IPS DF 6.9 (cell line): Measurements from ENCODE around the gene MYO16.

Experiments used
- DNase-seq: peaks from one replicate; pipeline ENCODE4 v3.0.0-alpha.2; 2013; ENCODE audit warnings: low read depth, low spot score
- H3K27ac ChIP-seq: one replicate; pipeline ENCODE4 v1.5.1; 2013; ENCODE audit warnings: low read length, control low read depth
- H3K27me3 ChIP-seq: 2 replicates; pipeline ENCODE4 v1.6.1; 2013; ENCODE audit warnings: mild to moderate bottlenecking, low read length; ENCODE audit not compliant: control insufficient read depth, insufficient read depth
- H3K36me3 ChIP-seq: 2 replicates; pipeline ENCODE4 v1.6.1; 2013; ENCODE audit warnings: low read length; ENCODE audit not compliant: control insufficient read depth, insufficient read depth
- H3K4me1 ChIP-seq: 2 replicates; pipeline ENCODE4 v1.6.1; 2013; ENCODE audit warnings: low read length; ENCODE audit not compliant: control insufficient read depth, insufficient read depth
- H3K4me3 ChIP-seq: 2 replicates; pipeline ENCODE4 v1.5.1; 2013; ENCODE audit warnings: mild to moderate bottlenecking, low read length
- H3K9me3 ChIP-seq: 2 replicates; pipeline ENCODE4 v1.6.1; 2013; ENCODE audit warnings: low read length, inconsistent platforms; ENCODE audit not compliant: control insufficient read depth, insufficient read depth
- WGBS: extraction: QIAGEN DNeasy Blood & Tissue Kit; methylation state at CpG from one replicate; pipeline ENCODE4 v1.1.7; 2013; ENCODE audit warnings: mixed read lengths, missing lambda C conversion rate; ENCODE audit not compliant: insufficient read length, insufficient coverage; 5-methylcytosine and 5-hydroxymethylcytosine counted together

Gene MYO16

GRCh38 chr13:108733022-108733560, 103.7 kb downstream of the MYO16 start:
- no peak overlapping the region for H3K4me3 ChIP-seq
- no peaks in the 10 kb centered on the region; the same call in 1 of the 2 replicates for H3K36me3 ChIP-seq
- H3K27ac ChIP-seq, result no peak overlapping the region
- H3K4me1 ChIP-seq, result no peaks in the 10 kb centered on the region
- no peaks in the 10 kb centered on the region for H3K27me3 ChIP-seq
- WGBS, result no CpG with 5 or more reads among the region's 3 CpGs
- H3K9me3 ChIP-seq, result no peaks in the 10 kb centered on the region
- no peak for DNase-seq

- H3K4me3 ChIP-seq, result no peak overlapping the region
- no peak overlapping the region for H3K27ac ChIP-seq
- no peaks in the 10 kb centered on the region for H3K27me3 ChIP-seq
- no peaks in the 10 kb centered on the region; the same call in 1 of the 2 replicates for H3K36me3 ChIP-seq
- H3K4me1 ChIP-seq, result no peaks in the 10 kb centered on the region
- no peaks in the 10 kb centered on the region for H3K9me3 ChIP-seq
- WGBS, result no CpG with 5 or more reads among the region's 4 CpGs
- DNase-seq, result peak; percentile 11
These were observed 105.3 kb downstream of the MYO16 start for GRCh38 chr13:108734676-108735075.

GRCh38 chr13:108741930-108742329, 112.5 kb downstream of the MYO16 start:
- DNase-seq, result no peak
- Histone ChIP-seq H3K9me3 (no peaks in the 10 kb centered on the region), H3K4me3 (no peak overlapping the region), H3K36me3 (no peaks in the 10 kb centered on the region), H3K27ac (no peak overlapping the region), H3K4me1 (no peaks in the 10 kb centered on the region), H3K27me3 (no peaks in the 10 kb centered on the region)
- no CpG with 5 or more reads among the region's 5 CpGs for WGBS

GRCh38 chr13:108742701-108743451, 113.5 kb downstream of the MYO16 start:
- H3K4me3 ChIP-seq, result no peak overlapping the region
- WGBS, result no CpG with 5 or more reads among the region's 2 CpGs
- no peaks in the 10 kb centered on the region for H3K27me3 ChIP-seq
- H3K4me1 ChIP-seq, result no peaks in the 10 kb centered on the region
- H3K9me3 ChIP-seq, result no peaks in the 10 kb centered on the region
- no peaks in the 10 kb centered on the region for H3K36me3 ChIP-seq
- no peak for DNase-seq
- H3K27ac ChIP-seq, result no peak overlapping the region

- WGBS, result no CpG with 5 or more reads among the region's 4 CpGs
- H3K27me3 ChIP-seq, result no peaks in the 10 kb centered on the region
These were observed 114.1 kb downstream of the MYO16 start for GRCh38 chr13:108743522-108743921.

GRCh38 chr13:108747843-108748242, 118.4 kb downstream of the MYO16 start:
- H3K4me1 ChIP-seq, result no peaks in the 10 kb centered on the region
- no peaks in the 10 kb centered on the region for H3K9me3 ChIP-seq
- no peaks in the 10 kb centered on the region for H3K27me3 ChIP-seq
- no peak overlapping the region for H3K27ac ChIP-seq
- WGBS, result no CpG with 5 or more reads among the region's 1 CpG
- DNase-seq, result no peak
- H3K36me3 ChIP-seq, result no peaks in the 10 kb centered on the region
- no peak overlapping the region for H3K4me3 ChIP-seq

More at GRCh38 chr13:108743522-108743921, 114.1 kb downstream of the MYO16 start:
- no peak overlapping the region for H3K4me3 ChIP-seq
- no peak overlapping the region for H3K27ac ChIP-seq
- no peaks in the 10 kb centered on the region for H3K36me3 ChIP-seq
- H3K9me3 ChIP-seq, result no peaks in the 10 kb centered on the region
- DNase-seq, result no peak
- no peaks in the 10 kb centered on the region for H3K4me1 ChIP-seq

GRCh38 chr13:108752276-108752675, 122.9 kb downstream of the MYO16 start:
- Histone ChIP-seq H3K27me3 (no peaks in the 10 kb centered on the region), H3K27ac (no peak overlapping the region), H3K4me1 (no peaks in the 10 kb centered on the region), H3K36me3 (no peaks in the 10 kb centered on the region), H3K4me3 (no peak overlapping the region), H3K9me3 (no peaks in the 10 kb centered on the region)
- WGBS, result no CpG with 5 or more reads among the region's 4 CpGs
- DNase-seq, result no peak

GRCh38 chr13:108755083-108755482, 125.7 kb downstream of the MYO16 start:
- H3K27ac ChIP-seq, result no peak overlapping the region
- H3K27me3 ChIP-seq, result no peaks in the 10 kb centered on the region
- H3K4me3 ChIP-seq, result no peak overlapping the region
- no peaks in the 10 kb centered on the region for H3K4me1 ChIP-seq
- H3K9me3 ChIP-seq, result no peaks in the 10 kb centered on the region
- no peaks in the 10 kb centered on the region for H3K36me3 ChIP-seq
- DNase-seq, result no peak

- WGBS, result no CpG with 5 or more reads among the region's 1 CpG
- no peak overlapping the region for H3K4me3 ChIP-seq
- no peaks in the 10 kb centered on the region for H3K9me3 ChIP-seq
- no peaks in the 10 kb centered on the region for H3K36me3 ChIP-seq
- no peak for DNase-seq
- no peaks in the 10 kb centered on the region for H3K4me1 ChIP-seq
- no peak overlapping the region for H3K27ac ChIP-seq
- no peaks in the 10 kb centered on the region for H3K27me3 ChIP-seq
These were observed 130.7 kb downstream of the MYO16 start for GRCh38 chr13:108760129-108760528.

GRCh38 chr13:108760541-108760940, 131.1 kb downstream of the MYO16 start:
- Histone ChIP-seq H3K27me3 (no peaks in the 10 kb centered on the region), H3K4me1 (no peaks in the 10 kb centered on the region), H3K4me3 (no peak overlapping the region), H3K9me3 (no peaks in the 10 kb centered on the region), H3K36me3 (no peaks in the 10 kb centered on the region), H3K27ac (no peak overlapping the region)
- no peak for DNase-seq
- no CpG with 5 or more reads among the region's 3 CpGs for WGBS

GRCh38 chr13:108768035-108768434, 138.6 kb downstream of the MYO16 start:
- no CpG with 5 or more reads among the region's 5 CpGs for WGBS
- Histone ChIP-seq H3K4me3 (no peak overlapping the region), H3K4me1 (no peaks in the 10 kb centered on the region), H3K27me3 (no peaks in the 10 kb centered on the region), H3K27ac (no peak overlapping the region), H3K9me3 (no peaks in the 10 kb centered on the region), H3K36me3 (no peaks in the 10 kb centered on the region)
- no peak for DNase-seq
